ENCODE results near the gene UTRN. TPM values are rescaled to one million over a fixed set of nuclear protein-coding genes. Genes with fewer than 3 reads are reported as not detected.

The UTRN gene
- total RNA-seq, 2 donors from 2014 or later, result 150 to 188 TPM

GRCh38 chr6:144285548-144285797 lies 338 bp downstream of the UTRN start:
- Histone ChIP-seq H3K4me3 (peak overlapping the region; percentile 69 to 83), H3K27ac (peak overlapping the region; percentile 90 to 94), H3K27me3 (replicated peaks; ENCODE audit: insufficient read depth) (no peaks in the 10 kb centered on the region), H3K4me1 (replicated peaks) (no peaks in the 10 kb centered on the region), H3K9me3 (no peaks in the 10 kb centered on the region), H3K36me3 (no peaks in the 10 kb centered on the region)
- under 1% methylated on average over 15 of the region's 15 CpGs for WGBS
- intact Hi-C loops (cut with DNase I), result loop anchor here (5.0 to 10.0 kb wide), 4 partner anchors 68 to 199 kb away; partner anchors contain the start of gene SF3B5
- no peak for TF ChIP-seq CTCF (IDR thresholded peaks at IDR 0.05)
- no peak for TF ChIP-seq POLR2A (IDR thresholded peaks at IDR 0.05)
- no peak for TF ChIP-seq POLR2AphosphoS5 (IDR thresholded peaks at IDR 0.05)
- no peak for DNase-seq (ENCODE audit: low spot score)

- intact Hi-C loops (cut with DNase I), result loop anchor here (5.0 to 10.0 kb wide), 4 partner anchors 69 to 199 kb away; partner anchors contain the start of gene SF3B5
- Histone ChIP-seq H3K27me3 (replicated peaks; ENCODE audit: insufficient read depth) (no peaks in the 10 kb centered on the region), H3K27ac (peak overlapping the region; percentile 90 to 94), H3K4me3 (peak overlapping the region; percentile 69 to 83), H3K36me3 (no peaks in the 10 kb centered on the region), H3K9me3 (no peaks in the 10 kb centered on the region), H3K4me1 (replicated peaks) (no peaks in the 10 kb centered on the region)
- DNase-seq (ENCODE audit: low spot score), result peak; percentile 68
- WGBS, result under 1% methylated on average over 42 of the region's 51 CpGs
- TF ChIP-seq POLR2A (IDR thresholded peaks at IDR 0.05) (no peak), POLR2AphosphoS5 (IDR thresholded peaks at IDR 0.05) (no peak), CTCF (IDR thresholded peaks at IDR 0.05) (no peak)
These were observed 815 bp downstream of the UTRN start for GRCh38 chr6:144285798-144286502.

- DNase-seq (ENCODE audit: low spot score), result peak; percentile 85
- H3K4me1 ChIP-seq (replicated peaks), result no peaks in the 10 kb centered on the region
- WGBS, result under 1% methylated on average over 44 of the region's 53 CpGs
These were observed 1.6 kb downstream of the UTRN start for GRCh38 chr6:144286503-144287393.

GRCh38 chr6:144289006-144289405 lies 3.9 kb downstream of the UTRN start:
- Histone ChIP-seq H3K27me3 (replicated peaks; ENCODE audit: insufficient read depth) (no peaks in the 10 kb centered on the region), H3K27ac (no peak overlapping the region), H3K4me1 (replicated peaks) (no peaks in the 10 kb centered on the region), H3K36me3 (no peaks in the 10 kb centered on the region), H3K4me3 (no peak overlapping the region), H3K9me3 (no peaks in the 10 kb centered on the region)
- intact Hi-C loops (cut with DNase I), result loop anchor here (5.0 to 10.0 kb wide), 4 partner anchors 72 to 196 kb away; partner anchors contain the start of gene SF3B5
- no peak for DNase-seq (ENCODE audit: low spot score)
- TF ChIP-seq POLR2A (IDR thresholded peaks at IDR 0.05), result no peak
- TF ChIP-seq POLR2AphosphoS5 (IDR thresholded peaks at IDR 0.05), result no peak
- no peak for TF ChIP-seq CTCF (IDR thresholded peaks at IDR 0.05)
- 100% methylated on average over 1 of the region's 1 CpG for WGBS

More at GRCh38 chr6:144286503-144287393, 1.6 kb downstream of the UTRN start:
- peak overlapping the region; percentile 69 to 83 for H3K4me3 ChIP-seq
- no peaks in the 10 kb centered on the region for H3K27me3 ChIP-seq (replicated peaks; ENCODE audit: insufficient read depth)
- TF ChIP-seq CTCF (IDR thresholded peaks at IDR 0.05), result no peak
- TF ChIP-seq POLR2AphosphoS5 (IDR thresholded peaks at IDR 0.05), result peak; percentile 88
- peak; percentile 25 for TF ChIP-seq POLR2A (IDR thresholded peaks at IDR 0.05)
- H3K9me3 ChIP-seq, result no peaks in the 10 kb centered on the region
- intact Hi-C loops (cut with DNase I), result loop anchor here (5.0 to 10.0 kb wide), 4 partner anchors 69 to 198 kb away; partner anchors contain the start of gene SF3B5
- H3K36me3 ChIP-seq, result no peaks in the 10 kb centered on the region
- H3K27ac ChIP-seq, result peak overlapping the region; percentile 90 to 94
